Upper lobe of left lung (tissue), 6 donors: Measurements from ENCODE around the gene FLNB. TPM values are rescaled to one million over a fixed set of nuclear protein-coding genes. Genes with fewer than 3 reads are reported as not detected.
A peak's percentile ranks its signal among the peaks of the same experiment; 100 is the strongest.

Experiments used
- ATAC-seq, 2 donors: fragments of 200-7000 bp; cut with Tn5 transposase; one replicate each; pipeline ENCODE4 v1.9.1; 2022; ENCODE audit warnings: mild to moderate bottlenecking in 2 of 2, moderate library complexity in 2 of 2; ENCODE audit not compliant: low FRiP score in 2 of 2
- DNase-seq, 2 donors: peaks; one replicate each; pipeline ENCODE4 v3.0.0-alpha.2; 2019 to 2020
- H3K27ac ChIP-seq, 4 donors: fragments of 200-600 bp; sonication (generic); one replicate each; pipeline ENCODE4 v1.5.1; 2016 to 2019
- H3K27me3 ChIP-seq, 4 donors: fragments of 200-600 bp; sonication (generic); one replicate each; pipeline ENCODE4 v1.5.1; 2017 to 2019
- H3K36me3 ChIP-seq, 4 donors: fragments of 200-600 bp; sonication (generic); one replicate each; pipeline ENCODE4 v1.5.1; 2016 to 2019
- H3K4me1 ChIP-seq, 4 donors: fragments of 200-600 bp; sonication (generic); one replicate each; pipeline ENCODE4 v1.5.1; 2018 to 2019
- H3K4me3 ChIP-seq, 4 donors: fragments of 200-600 bp; sonication (generic); one replicate each; pipeline ENCODE4 v1.5.1; 2017 to 2019; ENCODE audit warnings: mild to moderate bottlenecking in 2 of 4, moderate library complexity in 1 of 4
- H3K9me3 ChIP-seq, 4 donors: fragments of 200-600 bp; sonication (generic); one replicate each; pipeline ENCODE4 v1.5.1; 2018 to 2019
- CTCF ChIP-seq, 6 experiments: fragments of 450-650 bp in 4 of 6; fragments of 200-600 bp in 2 of 6; sonication (generic) in 2 of 6; IDR thresholded peaks; one replicate each; pipeline ENCODE4 v1.5.1; 2016 to 2019; ENCODE audit warnings: antibody characterized with exemption in 6 of 6
- EP300 ChIP-seq, 4 donors: sonication (generic); formaldehyde crosslinking; IDR thresholded peaks; one replicate each; pipeline ENCODE4 v1.5.1; 2017; ENCODE audit warnings: antibody characterized with exemption in 4 of 4, control low read depth in 2 of 4
- POLR2A ChIP-seq, 4 donors: fragments of 450-650 bp; IDR thresholded peaks; one replicate each; pipeline ENCODE4 v1.5.1; 2016 to 2017; ENCODE audit warnings: antibody characterized with exemption in 4 of 4, mild to moderate bottlenecking in 2 of 4
- POLR2AphosphoS5 ChIP-seq, 2 donors: sonication (generic); formaldehyde crosslinking; IDR thresholded peaks; one replicate each; pipeline ENCODE4 v1.5.1; 2017; ENCODE audit warnings: antibody characterized with exemption in 2 of 2
- WGBS, 2 donors: methylation state at CpG; one replicate each; pipeline ENCODE4 v1.1.5; 2017 to 2018; 5-methylcytosine and 5-hydroxymethylcytosine counted together
- total RNA-seq, 6 donors: library from RNA; depleted of rRNA in 4 of 6; stranded (reverse); fragments of >200 nt in 4 of 6; gene quantifications; one replicate each; pipeline versions ENCODE4 v1.1.0 to v1.2.1, GENCODE V29; 2016 to 2021
- donor health status: DM: no; HTN: no; CAD: no; lungs with moderate emphysema.
- donor health status: DM: no; HTN: yes; CAD: no; lungs with severe emphysema.

The FLNB gene
- total RNA-seq, 6 donors from 2014 or later, result 101 to 193 (median 127) TPM

GRCh38 chr3:58209933-58210332 lies 201.7 kb downstream of the FLNB start:
- WGBS, 2 donors, result 54 to 74% methylated on average over 3 of the region's 3 CpGs
- H3K27ac ChIP-seq, result no peak overlapping the region
- H3K4me1 ChIP-seq, result peaks cover 0 to 7% (median 2%) of the 10 kb centered on the region in 4 donors
- H3K27me3 ChIP-seq, result no peaks in the 10 kb centered on the region
- no peak for ATAC-seq
- DNase-seq, result no peak
- H3K4me3 ChIP-seq, result no peak overlapping the region
- TF ChIP-seq CTCF (IDR thresholded peaks at IDR 0.05), result no peak
- TF ChIP-seq POLR2AphosphoS5 (IDR thresholded peaks at IDR 0.05), result no peak
- TF ChIP-seq EP300 (IDR thresholded peaks at IDR 0.05), result no peak
- no peak for TF ChIP-seq POLR2A (IDR thresholded peaks at IDR 0.05)
- H3K9me3 ChIP-seq, result no peaks in the 10 kb centered on the region
- no peaks in the 10 kb centered on the region for H3K36me3 ChIP-seq

GRCh38 chr3:58210761-58211460 lies 202.7 kb downstream of the FLNB start, which contains the start of gene DNASE1L3:
Gene DNASE1L3, minus strand, starts transcription at chr3:58210972. Its CDS starts 66 bp downstream, at chr3:58210906.
- Histone ChIP-seq H3K4me1 (peaks cover 4 to 11% (median 7%) of the 10 kb centered on the region in 4 donors), H3K4me3 (no peak within 1 kb of the TSS), H3K36me3 (no peaks in the 10 kb centered on the region), H3K27ac (no peak within 1 kb of the TSS), H3K9me3 (no peaks in the 10 kb centered on the region), H3K27me3 (no peaks in the 10 kb centered on the region)
- 79 to 80% methylated on average over 13 to 14 of the region's 14 CpGs for WGBS, 2 donors
- ATAC-seq (no peak), DNase-seq (no peak)
- TF ChIP-seq CTCF (IDR thresholded peaks at IDR 0.05) (no peak), POLR2AphosphoS5 (IDR thresholded peaks at IDR 0.05) (no peak), POLR2A (IDR thresholded peaks at IDR 0.05) (no peak)

GRCh38 chr3:58214484-58215316 lies 206.5 kb downstream of the FLNB start:
- 38 to 50% methylated on average over 7 of the region's 7 CpGs for WGBS, 2 donors
- Histone ChIP-seq H3K27me3 (no peaks in the 10 kb centered on the region), H3K4me1 (peaks cover 16 to 27% (median 19%) of the 10 kb centered on the region in 4 donors), H3K4me3 (no peak overlapping the region), H3K36me3 (no peaks in the 10 kb centered on the region), H3K27ac (peak overlapping the region in 3 of 4 donors; percentile 30 to 46 (median 39)), H3K9me3 (no peaks in the 10 kb centered on the region)
- ATAC-seq (peak; percentile 50 to 73), DNase-seq (no peak)
- TF ChIP-seq EP300 (IDR thresholded peaks at IDR 0.05) (no peak), POLR2AphosphoS5 (IDR thresholded peaks at IDR 0.05) (no peak), CTCF (IDR thresholded peaks at IDR 0.05) (peak in 2 of 6 experiments; percentile 17 to 25)

- 68 to 76% methylated on average over 10 of the region's 10 CpGs for WGBS, 2 donors
- Histone ChIP-seq H3K4me3 (no peak overlapping the region), H3K27me3 (no peaks in the 10 kb centered on the region), H3K9me3 (no peaks in the 10 kb centered on the region), H3K27ac (peak overlapping the region in 3 of 4 donors; percentile 39 to 46 (median 42)), H3K36me3 (no peaks in the 10 kb centered on the region), H3K4me1 (peaks cover 16 to 27% (median 19%) of the 10 kb centered on the region in 4 donors)
- ATAC-seq (no peak), DNase-seq (no peak)
- TF ChIP-seq POLR2A (IDR thresholded peaks at IDR 0.05), result no peak
- TF ChIP-seq POLR2AphosphoS5 (IDR thresholded peaks at IDR 0.05), result no peak
- TF ChIP-seq CTCF (IDR thresholded peaks at IDR 0.05), result no peak
- no peak for TF ChIP-seq EP300 (IDR thresholded peaks at IDR 0.05)
Observed at GRCh38 chr3:58215317-58216025, 207.2 kb downstream of the FLNB start.
